ENCODE results near the gene SLC6A9.
A peak's percentile ranks its signal among the peaks of the same experiment; 100 is the strongest.

SLC6A9 gene

GRCh38 chr1:44073528-44073927, 42.3 kb upstream of the SLC6A9 start:
- H3K4me3 ChIP-seq (replicated peaks; ENCODE audit: low read depth, low read length): no peak overlapping the region
- no peak for DNase-seq (ENCODE audit: extremely low read depth, low read depth)
- TF ChIP-seq, protein P1, sequence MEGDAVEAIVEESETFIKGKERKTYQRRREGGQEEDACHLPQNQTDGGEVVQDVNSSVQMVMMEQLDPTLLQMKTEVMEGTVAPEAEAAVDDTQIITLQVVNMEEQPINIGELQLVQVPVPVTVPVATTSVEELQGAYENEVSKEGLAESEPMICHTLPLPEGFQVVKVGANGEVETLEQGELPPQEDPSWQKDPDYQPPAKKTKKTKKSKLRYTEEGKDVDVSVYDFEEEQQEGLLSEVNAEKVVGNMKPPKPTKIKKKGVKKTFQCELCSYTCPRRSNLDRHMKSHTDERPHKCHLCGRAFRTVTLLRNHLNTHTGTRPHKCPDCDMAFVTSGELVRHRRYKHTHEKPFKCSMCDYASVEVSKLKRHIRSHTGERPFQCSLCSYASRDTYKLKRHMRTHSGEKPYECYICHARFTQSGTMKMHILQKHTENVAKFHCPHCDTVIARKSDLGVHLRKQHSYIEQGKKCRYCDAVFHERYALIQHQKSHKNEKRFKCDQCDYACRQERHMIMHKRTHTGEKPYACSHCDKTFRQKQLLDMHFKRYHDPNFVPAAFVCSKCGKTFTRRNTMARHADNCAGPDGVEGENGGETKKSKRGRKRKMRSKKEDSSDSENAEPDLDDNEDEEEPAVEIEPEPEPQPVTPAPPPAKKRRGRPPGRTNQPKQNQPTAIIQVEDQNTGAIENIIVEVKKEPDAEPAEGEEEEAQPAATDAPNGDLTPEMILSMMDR (IDR thresholded peaks at IDR 0.05; ENCODE audit: low read depth, low read length, missing control alignments): no peak

DNA sequence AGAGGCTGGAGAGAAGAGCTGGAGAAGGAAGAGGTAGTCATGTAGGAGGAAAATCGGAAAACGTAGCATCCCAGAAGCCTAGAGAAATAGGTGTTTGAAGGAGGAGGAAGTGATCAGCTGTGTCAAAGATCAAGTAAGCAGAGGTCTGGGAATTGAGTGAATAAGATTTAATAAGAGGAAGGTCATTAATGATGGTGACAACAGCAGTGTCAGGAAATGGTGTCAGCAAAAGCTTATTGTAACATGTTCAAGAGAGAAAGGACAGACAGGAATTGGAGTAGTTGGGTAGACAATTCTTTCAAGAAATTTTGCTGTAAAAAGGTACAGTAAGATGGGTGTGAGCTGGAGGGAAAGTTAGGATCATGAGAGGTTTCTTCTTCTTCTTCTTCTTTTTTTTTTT, 41.6 kb upstream of the SLC6A9 start:
- no peak for DNase-seq (ENCODE audit: extremely low read depth, low read depth)
- TF ChIP-seq, protein P1 (IDR thresholded peaks at IDR 0.05; ENCODE audit: low read depth, low read length, missing control alignments): no peak
- H3K4me3 ChIP-seq (replicated peaks; ENCODE audit: low read depth, low read length): no peak overlapping the region

- TF ChIP-seq, protein P1 (IDR thresholded peaks at IDR 0.05; ENCODE audit: low read depth, low read length, missing control alignments): no peak
- H3K4me3 ChIP-seq (replicated peaks; ENCODE audit: low read depth, low read length): no peak overlapping the region
- peak; percentile 79 for DNase-seq (ENCODE audit: extremely low read depth, low read depth)
Observed at GRCh38 chr1:44072204-44072603, 40.9 kb upstream of the SLC6A9 start.

DNA sequence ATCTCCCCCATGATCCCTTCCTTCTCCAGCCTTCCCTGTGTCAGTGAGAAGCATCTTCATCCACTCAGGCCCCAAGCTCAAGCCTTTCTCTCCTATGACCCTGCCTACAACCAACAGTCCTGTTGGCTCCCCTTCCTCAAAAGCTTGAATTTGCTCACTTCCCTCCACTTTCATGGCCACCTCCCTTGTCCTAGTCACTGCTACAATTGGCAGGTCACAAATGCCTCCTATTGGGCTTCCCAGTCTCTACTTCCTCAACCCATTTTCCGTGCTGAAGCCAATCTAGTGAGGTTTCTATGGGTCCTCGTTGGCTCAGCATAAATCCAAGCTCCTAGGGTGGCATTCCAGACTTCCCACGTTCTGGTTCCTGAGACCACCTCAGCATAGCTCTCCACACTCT, 40.2 kb upstream of the SLC6A9 start:
- no peak overlapping the region for H3K4me3 ChIP-seq (replicated peaks; ENCODE audit: low read depth, low read length)
- TF ChIP-seq, protein P1 (IDR thresholded peaks at IDR 0.05; ENCODE audit: low read depth, low read length, missing control alignments): no peak
- DNase-seq (ENCODE audit: extremely low read depth, low read depth): no peak

DNA sequence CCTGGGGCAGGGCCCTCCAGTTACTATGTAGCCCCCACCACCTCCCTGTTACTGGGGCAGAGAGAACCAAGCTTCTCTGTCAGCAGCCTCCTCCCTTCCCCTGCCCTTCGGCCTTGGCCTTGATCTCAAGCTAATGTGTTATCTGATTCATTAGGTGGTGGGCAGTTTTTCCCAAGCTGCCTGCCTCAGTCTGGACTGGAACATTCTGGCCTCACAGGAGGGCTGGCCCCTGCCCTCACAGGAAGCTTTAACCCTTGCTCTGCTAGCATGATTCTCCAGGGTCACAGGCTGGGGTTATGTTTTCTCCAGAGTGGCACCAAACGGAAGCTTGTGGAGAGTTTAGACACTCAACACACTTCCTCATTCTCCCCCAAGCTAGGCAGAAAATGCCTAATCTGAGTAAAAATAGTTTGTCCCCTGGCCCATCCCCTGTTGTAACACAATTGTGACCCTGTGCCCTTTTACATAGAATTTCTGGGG, 37.2 kb upstream of the SLC6A9 start:
- TF ChIP-seq, protein P1 (IDR thresholded peaks at IDR 0.05; ENCODE audit: low read depth, low read length, missing control alignments): no peak
- no peak overlapping the region for H3K4me3 ChIP-seq (replicated peaks; ENCODE audit: low read depth, low read length)
- no peak for DNase-seq (ENCODE audit: extremely low read depth, low read depth)

- TF ChIP-seq, protein P1 (IDR thresholded peaks at IDR 0.05; ENCODE audit: low read depth, low read length, missing control alignments): no peak
- H3K4me3 ChIP-seq (replicated peaks; ENCODE audit: low read depth, low read length): no peak overlapping the region
- no peak for DNase-seq (ENCODE audit: extremely low read depth, low read depth)
Observed at GRCh38 chr1:44067266-44068250, 36.3 kb upstream of the SLC6A9 start.

Data from HFF-Myc (cell line).